NCI-H345 treated with DMSO at 0.1 percent for 48 hours (cell line): ENCODE measurements around the gene ADAMTS9.
A peak's percentile ranks its signal among the peaks of the same experiment; 100 is the strongest.

Experiments used
- DNase-seq: peaks from one replicate; lab custom pipeline; 2025; ENCODE audit not compliant: unreplicated experiment; lab: John Stamatoyannopoulos, UW

ADAMTS9 gene

DNA sequence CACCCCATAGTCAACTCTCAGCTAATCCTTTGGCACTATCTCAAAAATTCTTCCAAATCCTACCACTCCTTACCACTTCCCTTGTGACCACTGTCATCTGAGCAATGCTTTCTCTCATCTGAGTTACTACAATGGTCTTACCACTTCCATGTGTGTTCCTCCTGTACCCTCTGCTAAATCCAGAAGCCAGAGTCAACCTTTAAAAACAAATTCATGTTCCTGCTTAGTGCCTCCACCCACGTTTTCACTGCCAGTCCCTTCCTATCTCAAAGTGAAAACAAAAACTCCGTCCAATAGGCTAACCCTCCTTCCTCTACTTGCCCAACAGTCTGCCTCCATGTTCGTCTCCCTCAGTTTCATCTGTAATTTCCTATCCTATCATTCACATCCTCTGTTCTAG is 109.0 kb downstream of the ADAMTS9 start:
- DNase-seq = no peak

DNA sequence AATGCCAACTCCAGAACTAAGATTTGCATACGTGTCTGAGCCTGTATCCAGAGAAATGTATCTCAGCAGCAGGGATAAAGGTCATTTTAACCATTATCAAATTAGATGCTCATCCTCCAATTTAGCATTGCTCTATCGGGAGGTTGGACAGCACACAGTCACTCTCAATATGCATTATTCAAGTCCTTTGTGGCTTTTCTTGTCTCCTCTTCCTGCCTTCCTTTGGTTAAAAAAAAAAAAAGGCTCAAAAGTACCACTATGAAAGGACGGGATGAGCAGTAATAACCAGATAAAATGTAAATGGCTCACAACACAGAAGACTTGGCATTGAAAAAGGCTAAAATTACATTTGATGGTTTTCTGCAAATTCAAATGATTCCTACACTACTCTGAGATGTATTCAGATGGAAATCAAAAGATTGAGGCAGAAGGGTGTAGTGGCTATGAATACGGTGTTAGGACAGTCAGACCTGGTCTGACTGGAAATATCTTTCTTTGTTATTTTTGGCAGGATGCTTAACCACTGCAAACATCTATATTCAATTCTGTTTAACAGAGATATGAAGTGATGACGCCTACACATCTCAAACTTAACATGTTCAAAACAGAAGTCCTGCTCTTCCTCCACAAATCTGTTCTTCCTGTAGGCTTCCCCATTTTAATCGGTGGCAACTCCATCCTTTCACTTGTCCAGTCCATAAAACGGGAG is 109.6 kb downstream of the ADAMTS9 start:
- no peak for DNase-seq

DNA sequence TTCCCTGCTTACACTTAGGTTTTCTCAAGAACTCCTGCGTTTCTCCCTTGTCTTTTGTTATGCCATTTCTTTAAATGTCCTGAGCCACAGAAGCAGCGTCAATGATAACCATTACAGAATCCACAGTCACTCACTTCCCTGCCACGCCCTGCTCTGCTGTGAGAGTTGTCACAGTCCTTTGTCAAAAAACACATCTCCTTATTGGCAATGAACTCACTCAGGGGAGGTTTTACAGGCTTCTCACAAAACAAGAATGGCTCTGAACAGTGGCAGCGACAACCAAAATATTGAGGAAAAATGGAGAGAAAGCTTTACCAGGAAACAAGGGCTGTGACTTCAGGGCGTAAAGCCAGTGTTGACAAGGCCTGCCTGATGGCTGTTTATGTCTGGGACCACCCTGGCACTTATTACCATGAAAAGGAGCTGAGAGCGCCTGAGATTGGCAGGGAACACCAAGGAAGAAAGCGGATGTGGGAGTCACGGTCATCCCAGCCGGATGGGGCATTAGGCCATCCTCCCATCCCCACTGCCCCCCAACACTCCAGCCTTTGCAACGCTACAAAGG is 111.5 kb downstream of the ADAMTS9 start:
- no peak for DNase-seq

DNA sequence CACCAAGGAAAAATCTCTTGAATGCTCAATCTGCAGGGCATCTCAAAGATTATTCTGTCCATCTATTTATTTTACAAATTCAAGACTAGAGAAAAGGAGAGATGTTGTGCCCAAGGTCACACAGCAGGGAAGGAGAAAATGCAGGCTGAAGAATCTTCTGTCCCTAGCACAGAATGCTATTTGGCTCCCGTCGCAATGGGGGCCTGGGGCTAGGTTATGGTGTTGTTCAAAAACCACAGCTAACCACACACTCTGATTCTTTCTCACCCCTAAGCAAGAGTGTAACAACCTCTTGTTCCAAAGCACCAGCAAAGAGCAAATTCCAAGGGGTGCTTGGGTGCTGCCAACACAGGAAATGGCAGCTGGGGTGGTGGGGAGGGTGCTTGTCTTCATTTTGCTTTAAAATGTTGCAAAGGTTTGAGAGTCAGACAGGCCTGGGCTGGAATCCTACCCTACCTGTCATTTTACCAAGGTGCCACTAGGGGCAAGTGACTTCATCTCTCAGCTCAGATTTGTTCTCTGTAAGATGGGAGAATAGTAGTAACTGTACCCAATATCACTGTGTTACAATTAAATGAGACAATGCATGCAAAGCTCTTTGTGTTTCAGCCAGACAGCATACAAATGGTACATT is 112.5 kb downstream of the ADAMTS9 start:
- DNase-seq = no peak

DNA sequence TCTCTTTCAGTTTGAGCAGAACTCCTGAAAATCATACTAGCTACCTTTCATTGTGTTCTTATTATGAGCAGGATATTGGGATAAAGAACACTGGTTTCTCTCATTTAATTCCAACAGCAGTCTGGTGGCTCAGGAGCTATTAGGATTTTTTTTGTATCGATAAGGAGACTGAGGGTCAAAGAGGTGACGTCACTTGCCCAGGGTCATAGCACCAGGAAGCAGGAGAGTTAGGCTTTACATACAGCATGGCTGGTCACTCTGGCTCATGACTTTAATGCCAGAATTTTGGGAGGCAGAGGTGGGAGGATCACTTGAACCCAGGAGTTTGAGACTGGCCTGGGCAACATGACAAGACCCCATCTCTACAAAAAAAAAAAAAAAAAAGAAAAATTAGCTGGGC is 113.6 kb downstream of the ADAMTS9 start:
- DNase-seq = no peak

DNA sequence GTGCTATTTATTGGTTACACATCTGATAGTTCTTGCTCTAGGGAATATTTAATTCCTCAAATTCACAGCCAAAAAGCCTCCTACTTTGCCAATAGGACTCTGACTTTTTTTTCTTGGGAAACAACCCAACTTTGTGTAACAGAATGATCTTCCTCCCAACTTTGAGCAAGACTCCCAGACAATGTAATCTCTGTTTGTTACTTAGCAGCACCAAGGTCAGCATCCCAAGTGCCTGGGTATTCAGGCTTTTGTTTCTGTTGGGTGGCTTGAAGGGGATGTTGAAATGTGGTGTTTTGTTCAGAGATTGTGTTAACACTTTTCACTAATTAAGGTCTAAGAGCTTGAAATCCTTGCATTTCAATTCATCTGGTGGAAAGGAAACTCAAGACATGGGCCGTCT is 115.8 kb downstream of the ADAMTS9 start:
- no peak for DNase-seq

DNA sequence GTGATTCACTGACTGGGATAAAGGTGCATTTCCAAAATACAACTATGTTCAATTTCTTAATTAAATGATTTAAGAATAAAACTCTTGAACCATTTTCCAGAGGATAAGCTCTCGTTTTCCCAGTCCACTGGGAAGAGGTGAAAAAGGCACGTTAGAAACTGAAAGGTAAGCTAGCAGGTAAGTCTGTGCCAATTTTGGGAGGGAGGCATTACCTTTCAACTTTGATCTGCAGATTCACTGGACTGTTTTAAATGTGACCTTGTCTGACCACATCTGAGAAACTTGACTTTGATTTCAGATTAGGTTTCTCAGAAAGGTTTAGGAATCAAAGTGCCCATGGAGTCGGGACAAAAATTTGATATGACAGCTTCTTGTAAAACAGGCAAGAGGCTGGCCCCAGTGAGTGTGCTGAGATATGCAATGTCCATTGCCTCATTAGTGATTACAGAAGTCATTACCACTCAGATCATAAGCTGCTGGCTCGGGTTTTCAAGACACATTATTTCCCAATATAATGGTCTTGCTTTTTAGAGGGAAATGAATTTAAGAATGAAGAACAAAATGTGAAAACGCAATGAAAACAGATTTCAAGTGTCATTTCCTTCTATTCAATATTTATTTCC is 118.8 kb downstream of the ADAMTS9 start:
- DNase-seq = no peak

DNA sequence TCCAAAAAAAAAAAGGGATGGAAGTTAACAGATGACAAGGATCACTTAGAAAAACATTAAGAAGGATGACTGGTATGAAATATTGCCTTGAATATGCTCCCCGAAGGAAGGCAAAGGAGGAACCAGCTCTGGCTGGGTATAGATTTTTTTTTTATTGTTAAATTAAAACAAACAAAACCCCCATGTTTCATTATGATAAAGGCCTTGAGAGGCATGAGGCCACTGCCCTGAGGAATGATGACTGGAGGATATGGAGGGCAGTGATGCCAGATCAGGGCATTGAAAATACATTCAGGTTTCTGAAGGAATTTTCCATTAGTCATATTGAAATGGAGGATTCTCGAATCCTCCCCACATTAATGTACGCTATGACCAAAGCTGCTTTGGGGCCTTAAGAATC is 120.9 kb downstream of the ADAMTS9 start:
- DNase-seq = no peak

DNA sequence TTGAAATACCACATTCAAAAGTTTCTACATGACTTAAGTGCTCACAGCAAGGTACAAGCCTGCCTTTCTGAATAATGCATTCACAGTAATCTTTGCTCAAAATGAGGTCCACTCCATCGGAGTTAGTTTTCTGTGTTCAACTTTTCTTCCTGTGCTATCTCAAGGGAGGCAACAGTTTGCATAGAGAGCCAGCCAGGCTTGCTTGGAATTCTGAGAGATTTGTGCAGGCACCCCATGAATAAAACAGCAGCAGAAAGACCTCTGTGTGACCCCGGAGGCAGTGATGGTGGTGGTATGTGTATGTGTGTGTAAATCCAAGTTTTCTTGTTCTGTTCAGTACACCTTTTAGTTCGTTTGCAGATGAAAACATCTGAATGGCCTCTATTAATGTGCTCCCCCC is 124.0 kb downstream of the ADAMTS9 start:
- DNase-seq = no peak

DNA sequence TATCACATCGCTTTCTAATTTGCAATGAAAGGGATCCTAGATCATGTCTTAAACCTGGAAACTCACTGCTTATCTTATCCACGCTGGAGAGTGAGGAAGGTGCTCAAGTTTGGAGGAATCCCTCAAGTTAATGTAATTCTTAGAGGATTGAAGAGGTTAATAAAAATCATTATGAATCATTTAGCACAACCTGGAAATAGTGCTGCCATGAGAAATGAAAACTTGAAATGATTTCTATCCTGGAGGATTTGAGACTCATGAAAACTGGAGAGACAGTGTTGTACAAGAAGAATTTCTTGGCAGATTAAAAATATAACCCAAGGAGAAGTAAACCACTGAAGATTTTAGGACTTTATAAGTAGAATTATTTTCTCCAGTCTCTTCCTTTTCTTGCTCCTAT is 125.9 kb downstream of the ADAMTS9 start:
- DNase-seq = no peak

DNA sequence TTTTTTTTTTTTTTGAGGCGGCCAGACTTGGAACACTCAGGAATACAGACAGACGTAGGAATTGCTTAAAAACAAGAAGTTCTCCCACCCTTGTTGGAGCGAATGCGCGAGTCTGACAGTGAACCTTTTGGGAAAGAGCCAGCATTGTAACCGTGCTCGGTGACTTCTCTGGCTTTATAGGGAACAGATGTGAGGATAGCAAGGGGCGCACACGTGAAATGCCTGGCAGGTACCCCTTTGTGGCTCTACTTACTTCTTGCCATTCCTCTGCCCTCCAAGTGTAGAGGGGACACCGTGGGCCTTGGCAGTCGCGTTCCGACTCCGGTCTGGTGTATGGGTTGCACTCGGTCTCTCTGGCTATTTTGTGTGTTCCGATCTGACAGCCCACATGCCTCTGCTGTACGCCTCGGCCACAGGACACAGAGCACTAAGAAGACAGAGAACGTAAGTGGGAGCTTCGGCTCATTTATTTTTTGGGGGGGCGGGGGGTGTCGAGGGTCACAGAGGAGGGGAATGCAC is 126.4 kb downstream of the ADAMTS9 start:
- no peak for DNase-seq

DNA sequence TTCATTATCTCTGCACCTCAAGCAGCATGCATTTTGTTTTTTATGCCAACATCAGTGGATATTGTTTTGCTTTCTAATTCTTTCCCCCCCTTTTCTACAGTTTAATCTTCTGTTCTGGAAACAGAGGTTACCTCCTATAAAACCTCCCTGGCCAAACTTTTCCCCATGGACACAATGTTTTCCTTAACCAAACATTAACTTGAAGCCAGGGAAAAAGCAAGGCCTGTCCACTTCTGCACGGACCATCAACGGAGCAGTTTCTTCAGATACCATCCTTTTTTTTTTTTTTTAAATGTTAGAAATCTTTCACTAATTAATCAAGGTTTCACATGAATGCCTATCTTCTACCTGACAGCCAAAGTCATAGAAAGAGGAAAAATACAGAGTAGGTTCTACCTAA is 127.0 kb downstream of the ADAMTS9 start:
- no peak for DNase-seq

DNA sequence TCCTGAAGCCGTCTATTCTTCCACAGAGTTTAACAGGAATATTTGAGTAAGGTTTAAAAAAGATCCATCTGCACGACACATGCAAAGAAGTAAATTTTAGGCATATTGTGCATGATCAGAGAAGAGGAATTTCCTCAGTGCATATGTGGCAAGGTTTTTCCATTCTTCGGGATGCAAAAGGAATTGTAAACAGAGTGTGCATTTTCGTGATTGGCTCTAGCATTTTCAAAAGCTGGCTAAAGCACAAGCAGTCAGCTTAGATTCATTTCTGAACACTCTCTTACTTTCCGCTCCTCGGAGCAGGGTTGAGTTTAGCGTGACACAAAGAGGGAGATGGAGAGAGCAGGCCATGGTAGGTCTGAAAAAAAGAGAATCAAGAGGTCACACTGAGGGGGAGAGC is 128.2 kb downstream of the ADAMTS9 start:
- DNase-seq = no peak

DNA sequence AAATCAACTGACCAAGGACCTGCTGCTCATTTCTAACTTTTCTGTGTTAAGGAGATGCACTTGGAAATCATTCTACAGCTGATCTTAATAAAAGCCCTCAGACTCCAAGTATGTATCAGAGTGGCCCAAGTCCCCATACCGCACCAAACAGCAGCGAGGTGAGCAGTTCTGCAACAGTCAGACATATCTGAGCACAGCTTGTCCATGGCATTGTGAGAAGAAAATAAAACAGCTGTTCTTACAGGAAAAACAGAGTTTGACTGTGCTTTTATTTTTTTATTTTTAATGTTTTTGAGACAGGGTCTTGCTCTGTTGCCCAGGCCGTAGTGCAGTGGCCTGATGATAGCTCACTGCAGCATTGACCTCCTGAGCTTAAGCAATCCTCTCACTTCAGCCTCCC is 131.8 kb downstream of the ADAMTS9 start:
- no peak for DNase-seq

DNA sequence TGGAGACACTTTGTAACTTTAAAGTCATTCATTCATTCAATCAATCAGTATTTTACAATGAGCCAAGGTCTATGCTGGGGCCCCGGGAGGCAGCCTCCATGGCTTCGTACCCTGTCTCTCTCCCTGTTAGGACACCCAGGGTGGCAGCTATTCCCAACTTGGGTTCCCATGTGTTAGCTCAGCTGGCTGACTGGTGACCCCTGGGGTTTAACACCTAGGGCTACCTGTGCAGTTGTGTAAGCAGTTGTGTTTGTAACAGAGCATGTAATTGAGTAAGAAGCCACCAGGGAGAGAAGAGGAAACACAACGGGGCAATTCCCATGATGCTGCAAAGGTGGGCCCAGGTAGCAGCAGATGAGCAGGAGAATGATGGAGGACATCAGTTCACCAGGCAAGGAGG is 132.4 kb downstream of the ADAMTS9 start:
- peak; percentile 45 for DNase-seq

DNA sequence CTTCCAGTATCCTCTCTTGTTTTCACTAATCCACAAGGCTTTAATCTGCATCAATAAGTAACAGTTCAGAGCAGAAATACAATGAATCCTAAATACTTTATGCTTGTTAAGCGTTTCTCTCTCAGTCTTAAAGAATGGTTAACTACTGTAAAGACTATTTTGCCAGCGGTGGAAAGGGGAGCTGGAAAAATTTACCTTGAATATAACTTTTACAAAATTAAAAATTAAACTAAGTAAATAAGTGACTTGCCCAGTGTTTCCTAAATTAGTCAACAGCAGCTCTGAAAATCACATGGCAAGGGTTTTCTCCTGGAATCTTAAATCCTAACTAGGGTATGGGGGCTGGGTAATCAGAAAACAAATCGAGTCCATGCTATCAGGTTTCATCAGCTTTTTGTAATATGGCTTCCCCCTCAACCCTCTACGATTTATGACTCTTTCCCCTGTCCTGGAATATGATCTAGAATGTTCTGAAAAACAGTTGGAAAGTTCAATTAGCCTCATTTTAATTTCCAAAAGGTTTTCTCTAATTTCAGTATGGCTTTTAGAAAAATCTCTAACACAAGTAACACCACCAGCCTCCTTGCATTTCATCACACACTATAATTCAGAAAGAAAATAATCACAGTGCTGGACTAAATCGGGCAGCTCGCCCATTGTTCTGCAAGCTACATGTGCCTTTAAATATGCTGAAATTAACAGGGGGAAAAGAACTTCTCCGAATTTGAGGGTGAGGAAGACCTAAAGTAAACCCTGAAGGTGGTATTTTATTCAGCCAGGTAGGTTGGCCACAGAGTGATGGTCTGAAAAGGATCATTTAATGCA is 133.5 kb downstream of the ADAMTS9 start:
- no peak for DNase-seq

DNA sequence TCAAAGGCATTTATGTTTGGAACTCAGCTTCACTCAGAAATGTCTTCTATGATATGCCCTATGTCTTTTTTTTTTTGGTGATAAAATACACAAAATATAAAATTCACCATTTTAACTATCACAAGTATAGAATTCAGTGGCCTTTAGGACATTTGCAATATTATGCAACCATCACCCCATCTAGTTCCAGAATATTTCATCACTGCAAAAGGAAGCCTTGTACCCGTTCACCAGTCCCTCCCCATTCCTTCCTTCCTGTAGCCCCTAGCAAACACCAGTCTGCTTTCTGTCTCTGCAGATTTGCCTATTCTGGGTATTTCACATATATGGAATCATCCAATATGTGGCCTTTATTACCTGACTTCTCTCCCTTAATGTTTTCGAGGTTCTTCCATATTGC is 134.8 kb downstream of the ADAMTS9 start:
- DNase-seq = no peak

DNA sequence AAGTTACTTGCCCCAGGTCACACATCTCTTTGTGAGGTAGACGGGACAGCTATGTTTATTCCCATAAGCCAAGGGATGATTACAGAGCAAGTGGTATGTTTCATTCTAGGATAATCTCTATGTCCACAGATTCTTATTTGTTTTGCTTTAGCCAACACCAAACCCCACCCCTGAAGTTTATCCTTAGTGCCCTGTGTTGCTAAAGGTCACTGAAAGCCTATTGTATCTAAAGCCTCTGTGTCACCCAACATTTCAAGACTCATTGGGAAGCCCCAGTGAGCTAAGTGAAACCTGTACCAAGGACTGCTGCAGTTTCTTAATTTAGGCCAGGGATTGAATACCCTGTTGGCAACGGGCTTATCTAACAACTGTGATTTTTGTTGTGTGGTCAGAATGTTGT is 135.6 kb downstream of the ADAMTS9 start:
- no peak for DNase-seq

DNA sequence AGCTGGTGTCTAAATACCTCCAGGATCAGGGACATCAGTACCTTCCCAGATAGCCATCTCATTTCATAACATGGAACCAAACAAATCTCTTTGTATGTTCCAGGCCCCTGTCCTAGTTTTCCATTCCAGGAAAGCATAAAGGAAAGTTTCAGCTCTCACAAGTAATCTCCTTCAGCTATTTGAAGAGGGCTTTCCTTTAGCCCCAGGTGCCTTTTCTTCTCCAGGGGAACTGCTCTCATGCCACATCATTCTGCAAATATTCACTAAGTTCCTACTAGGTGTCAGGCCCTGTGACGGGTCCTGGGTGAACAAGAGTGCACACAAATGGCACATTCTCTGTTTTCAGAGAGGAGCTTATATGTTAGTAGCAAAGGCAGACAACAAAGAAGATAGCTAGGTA is 136.1 kb downstream of the ADAMTS9 start:
- DNase-seq = no peak

DNA sequence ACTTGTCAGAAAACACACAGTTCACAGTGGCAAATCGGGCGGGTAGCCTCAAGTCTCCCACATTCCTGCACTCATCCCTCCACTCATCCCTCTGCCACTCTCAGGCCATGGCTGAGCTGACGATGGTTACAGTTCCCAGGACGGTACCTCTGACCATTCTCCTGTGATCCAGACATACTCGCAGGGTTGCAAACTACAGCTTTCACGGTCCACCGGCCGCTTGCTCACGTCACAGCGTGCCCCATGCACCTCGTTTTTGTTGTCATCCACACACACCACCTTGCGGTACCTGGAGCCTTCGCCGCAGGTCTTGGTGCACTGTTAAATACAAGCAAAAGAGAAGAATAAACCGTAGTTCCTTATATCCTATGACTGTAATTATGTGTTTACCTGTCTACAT is 137.1 kb downstream of the ADAMTS9 start:
- no peak for DNase-seq

DNA sequence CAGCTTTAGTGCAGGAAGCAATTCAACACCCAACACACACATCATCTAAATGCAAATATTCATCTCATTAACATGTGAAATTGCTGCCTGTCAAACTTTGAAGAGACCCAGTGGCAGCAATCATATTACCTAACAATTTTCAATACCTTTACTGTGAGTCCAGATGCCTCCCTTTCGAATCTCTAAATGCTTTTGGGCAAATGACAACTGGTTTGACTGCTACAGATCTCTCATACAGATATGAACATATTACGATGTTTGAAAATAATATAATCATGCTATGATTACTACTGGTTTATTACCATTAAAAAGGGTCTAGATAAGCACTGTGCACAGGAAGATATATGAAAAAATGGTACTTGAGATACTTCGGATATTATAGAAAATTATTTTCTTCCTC is 137.9 kb downstream of the ADAMTS9 start:
- DNase-seq = no peak
